Spinal cord (tissue), 10 donors: Measurements from ENCODE around the gene ERICH4. TPM values are rescaled to one million over a fixed set of nuclear protein-coding genes. Genes with fewer than 3 reads are reported as not detected.
"Not testable (repeated sequence)": the region's sequence is repeated elsewhere in the genome, so short reads cannot be mapped to it uniquely, and the experiment has no call there.

Source experiments
- DNase-seq, 6 donors: peaks; one replicate each; pipeline versions ENCODE4 v3.0.0 to v3.0.0-alpha.2; 2013 to 2015; ENCODE audit warnings: low spot score in 6 of 6, low read depth in 4 of 6
- H3K27ac ChIP-seq: one replicate; pipeline ENCODE4 v1.5.1; 2013; ENCODE audit warnings: low read depth, low read length, control low read depth
- H3K27me3 ChIP-seq: one replicate; pipeline ENCODE4 v1.6.1; 2013; ENCODE audit warnings: low read length; ENCODE audit not compliant: control insufficient read depth, insufficient read depth
- H3K36me3 ChIP-seq: one replicate; pipeline ENCODE4 v1.6.1; 2013; ENCODE audit warnings: low read length; ENCODE audit not compliant: control insufficient read depth, insufficient read depth
- H3K4me1 ChIP-seq: one replicate; pipeline ENCODE4 v1.6.1; 2013; ENCODE audit warnings: low read length; ENCODE audit not compliant: control insufficient read depth, insufficient read depth
- H3K4me3 ChIP-seq: one replicate; pipeline ENCODE4 v1.5.1; 2013; ENCODE audit warnings: low read depth, low read length, control low read depth
- H3K9me3 ChIP-seq: one replicate; pipeline ENCODE4 v1.6.1; 2013; ENCODE audit warnings: low read length; ENCODE audit not compliant: control insufficient read depth, insufficient read depth
- WGBS: methylation state at CpG from one replicate; pipeline ENCODE4 v1.1.5; 2013; ENCODE audit warnings: missing lambda C conversion rate; ENCODE audit not compliant: insufficient coverage; 5-methylcytosine and 5-hydroxymethylcytosine counted together
- polyA plus RNA-seq, 2 donors: library from polyadenylated mRNA; unstranded; fragments of 120-200 nt; gene quantifications; one replicate each; pipeline ENCODE4 v1.2.1, GENCODE V29; 2013; ENCODE audit not compliant: insufficient read length in 2 of 2
- total RNA-seq, 2 donors: library from RNA; depleted of rRNA in 1 of 2; stranded (reverse); fragments of 120-200 nt in 1 of 2; fragments of >200 nt in 1 of 2; gene quantifications; one replicate each; pipeline versions ENCODE4 v1.2.3 to v1.2.4, GENCODE V29; 2013 to 2014
- donor health status: healthy.

Gene ERICH4
- total and polyA plus RNA-seq, 4 donors = 0.39 TPM; not detected in 3

GRCh38 chr19:41462497-41462896, 19.5 kb downstream of the ERICH4 start:
- H3K36me3 ChIP-seq = no peaks in the 10 kb centered on the region
- DNase-seq = no peak
- no peak overlapping the region for H3K27ac ChIP-seq
- H3K4me3 ChIP-seq = no peak overlapping the region
- peaks cover 15% of the 10 kb centered on the region for H3K27me3 ChIP-seq
- 63% methylated on average over 6 of the region's 6 CpGs for WGBS
- no peaks in the 10 kb centered on the region for H3K9me3 ChIP-seq
- no peaks in the 10 kb centered on the region for H3K4me1 ChIP-seq

- 76% methylated on average over 4 of the region's 22 CpGs for WGBS
- H3K4me3 ChIP-seq, H3K4me1 ChIP-seq, H3K9me3 ChIP-seq, H3K36me3 ChIP-seq, DNase-seq, H3K27ac ChIP-seq: not testable (repeated sequence)
- peaks cover 15% of the 10 kb centered on the region for H3K27me3 ChIP-seq
Measured at GRCh38 chr19:41463257-41464256, 20.6 kb downstream of the ERICH4 start.

GRCh38 chr19:41476583-41476982, 33.6 kb downstream of the ERICH4 start:
- no peak for DNase-seq
- Histone ChIP-seq H3K36me3 (no peaks in the 10 kb centered on the region), H3K9me3 (no peaks in the 10 kb centered on the region), H3K4me3 (no peak overlapping the region), H3K27ac (no peak overlapping the region), H3K27me3 (peaks cover 4% of the 10 kb centered on the region), H3K4me1 (no peaks in the 10 kb centered on the region)

GRCh38 chr19:41478171-41478570, 35.2 kb downstream of the ERICH4 start:
- no peak overlapping the region for H3K4me3 ChIP-seq
- no peak for DNase-seq
- no peaks in the 10 kb centered on the region for H3K36me3 ChIP-seq
- H3K4me1 ChIP-seq = no peaks in the 10 kb centered on the region
- H3K27me3 ChIP-seq = peaks cover 2% of the 10 kb centered on the region
- no peaks in the 10 kb centered on the region for H3K9me3 ChIP-seq
- 77% methylated on average over 7 of the region's 8 CpGs for WGBS
- no peak overlapping the region for H3K27ac ChIP-seq

GRCh38 chr19:41478875-41479756, 36.2 kb downstream of the ERICH4 start:
- no peak overlapping the region for H3K4me3 ChIP-seq
- H3K27ac ChIP-seq = no peak overlapping the region
- H3K36me3 ChIP-seq = no peaks in the 10 kb centered on the region
- no peaks in the 10 kb centered on the region for H3K4me1 ChIP-seq
- WGBS = 89% methylated on average over 9 of the region's 15 CpGs
- peak in 1 of 6 donors; percentile 3 for DNase-seq
- peaks cover 2% of the 10 kb centered on the region for H3K27me3 ChIP-seq
- H3K9me3 ChIP-seq = no peaks in the 10 kb centered on the region

GRCh38 chr19:41479757-41480191, 36.8 kb downstream of the ERICH4 start:
- H3K36me3 ChIP-seq = no peaks in the 10 kb centered on the region
- no peak overlapping the region for H3K4me3 ChIP-seq
- no peaks in the 10 kb centered on the region for H3K9me3 ChIP-seq
- H3K27me3 ChIP-seq = peaks cover 2% of the 10 kb centered on the region
- WGBS = 81% methylated on average over 7 of the region's 8 CpGs
- peak overlapping the region; percentile 40 for H3K27ac ChIP-seq
- no peaks in the 10 kb centered on the region for H3K4me1 ChIP-seq
- DNase-seq = peak in 1 of 6 donors; percentile 16

GRCh38 chr19:41480336-41480735, 37.4 kb downstream of the ERICH4 start:
- H3K36me3 ChIP-seq = no peaks in the 10 kb centered on the region
- H3K27me3 ChIP-seq = peaks cover 2% of the 10 kb centered on the region
- no peak overlapping the region for H3K4me3 ChIP-seq
- no peaks in the 10 kb centered on the region for H3K9me3 ChIP-seq
- H3K4me1 ChIP-seq = no peaks in the 10 kb centered on the region
- H3K27ac ChIP-seq = peak overlapping the region; percentile 40
- WGBS = 77% methylated on average over 7 of the region's 12 CpGs
- no peak for DNase-seq

GRCh38 chr19:41484822-41485221, 41.9 kb downstream of the ERICH4 start:
- DNase-seq = no peak
- Histone ChIP-seq H3K36me3 (no peaks in the 10 kb centered on the region), H3K9me3 (no peaks in the 10 kb centered on the region), H3K27ac (no peak overlapping the region), H3K4me1 (no peaks in the 10 kb centered on the region), H3K27me3 (peaks cover 2% of the 10 kb centered on the region), H3K4me3 (no peak overlapping the region)
- 83% methylated on average over 2 of the region's 4 CpGs for WGBS

- not testable (repeated sequence) for DNase-seq, H3K4me1 ChIP-seq, H3K27ac ChIP-seq, H3K36me3 ChIP-seq, H3K4me3 ChIP-seq, H3K9me3 ChIP-seq, H3K27me3 ChIP-seq
- WGBS = no CpG with 5 or more reads among the region's 4 CpGs
Measured at GRCh38 chr19:41486953-41487352, 44.0 kb downstream of the ERICH4 start.
